ENCODE results near the gene ABI1.

DNA sequence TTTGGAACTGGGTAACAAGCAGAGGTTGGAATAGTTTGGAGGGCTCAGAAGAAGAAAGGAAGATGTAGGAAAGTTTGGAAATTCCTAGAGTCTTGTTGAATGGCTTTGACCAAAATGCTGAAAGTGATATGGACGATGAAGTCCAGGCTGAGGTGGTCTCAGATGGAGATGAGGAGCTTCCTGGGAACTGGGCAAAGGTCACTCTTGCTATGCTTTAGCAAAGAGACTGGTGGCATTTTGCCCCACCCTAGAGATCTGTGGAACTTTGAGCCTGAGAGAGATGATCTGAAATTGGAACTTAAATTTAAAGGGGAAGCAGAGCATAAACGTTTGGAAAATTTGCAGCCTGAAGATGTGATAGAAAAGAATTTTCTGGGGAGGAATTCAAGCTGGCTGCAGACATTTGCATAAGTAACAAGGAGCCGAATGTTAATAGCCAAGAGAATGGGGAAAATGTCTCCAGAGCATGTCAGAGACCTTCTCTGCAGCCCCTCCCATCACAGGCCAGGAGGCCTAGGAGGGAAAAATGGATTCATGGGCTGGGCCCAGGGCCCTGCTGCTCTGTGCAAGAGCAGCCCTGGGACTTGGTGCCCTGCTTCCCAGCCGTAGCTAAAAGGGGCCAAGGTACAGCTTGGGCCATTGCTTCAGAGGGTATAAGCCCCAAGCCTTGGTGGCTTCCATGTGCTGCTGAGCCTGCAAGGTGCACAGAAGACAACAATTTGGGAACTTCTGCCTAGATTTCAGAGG, 159.7 kb downstream of the ABI1 start:
- TF ChIP-seq, protein P1, sequence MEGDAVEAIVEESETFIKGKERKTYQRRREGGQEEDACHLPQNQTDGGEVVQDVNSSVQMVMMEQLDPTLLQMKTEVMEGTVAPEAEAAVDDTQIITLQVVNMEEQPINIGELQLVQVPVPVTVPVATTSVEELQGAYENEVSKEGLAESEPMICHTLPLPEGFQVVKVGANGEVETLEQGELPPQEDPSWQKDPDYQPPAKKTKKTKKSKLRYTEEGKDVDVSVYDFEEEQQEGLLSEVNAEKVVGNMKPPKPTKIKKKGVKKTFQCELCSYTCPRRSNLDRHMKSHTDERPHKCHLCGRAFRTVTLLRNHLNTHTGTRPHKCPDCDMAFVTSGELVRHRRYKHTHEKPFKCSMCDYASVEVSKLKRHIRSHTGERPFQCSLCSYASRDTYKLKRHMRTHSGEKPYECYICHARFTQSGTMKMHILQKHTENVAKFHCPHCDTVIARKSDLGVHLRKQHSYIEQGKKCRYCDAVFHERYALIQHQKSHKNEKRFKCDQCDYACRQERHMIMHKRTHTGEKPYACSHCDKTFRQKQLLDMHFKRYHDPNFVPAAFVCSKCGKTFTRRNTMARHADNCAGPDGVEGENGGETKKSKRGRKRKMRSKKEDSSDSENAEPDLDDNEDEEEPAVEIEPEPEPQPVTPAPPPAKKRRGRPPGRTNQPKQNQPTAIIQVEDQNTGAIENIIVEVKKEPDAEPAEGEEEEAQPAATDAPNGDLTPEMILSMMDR (IDR thresholded peaks at IDR 0.05) = no peak
- TF ChIP-seq POLR2A (IDR thresholded peaks at IDR 0.05) (no peak), POLR2AphosphoS5 (IDR thresholded peaks at IDR 0.05) (no peak), EP300 (IDR thresholded peaks at IDR 0.05; ENCODE audit: low read depth) (no peak)

All from transverse colon (tissue), 4 donors.